Measurements from ENCODE around the gene MMAB. TPM values are rescaled to one million over a fixed set of nuclear protein-coding genes. Genes with fewer than 3 reads are reported as not detected.

Gene MMAB
- polyA plus RNA-seq, 2 of the 4 experiments (the other 2 are of a cell fraction), result 26.1 to 36.8 TPM

DNA sequence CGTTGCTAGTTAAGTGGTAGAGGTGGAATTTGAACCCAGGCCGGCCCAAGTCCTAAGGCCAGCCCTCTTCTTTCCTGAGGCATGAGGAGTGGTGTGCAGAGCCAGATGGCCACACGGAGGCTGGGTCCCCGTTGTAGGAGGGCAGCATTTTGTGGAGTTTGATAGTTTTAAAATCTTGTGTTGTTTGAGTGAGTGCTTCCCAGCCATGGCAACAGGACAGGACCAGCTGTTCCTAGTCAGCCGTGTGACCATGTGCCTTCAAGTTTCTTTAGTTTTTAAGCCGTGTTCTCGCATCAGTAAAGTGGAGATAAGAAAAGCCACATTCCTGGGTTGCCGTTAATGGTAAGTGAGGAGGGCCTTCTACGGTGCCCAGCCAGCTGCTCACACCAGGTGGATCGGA lies 51.5 kb downstream of the MMAB start:
- no peak overlapping the region for H3K4me3 ChIP-seq
- no peak for ATAC-seq
- TF ChIP-seq GATA3 (IDR thresholded peaks at IDR 0.05; ENCODE audit: borderline replicate concordance), result no peak
- TF ChIP-seq, protein P1, sequence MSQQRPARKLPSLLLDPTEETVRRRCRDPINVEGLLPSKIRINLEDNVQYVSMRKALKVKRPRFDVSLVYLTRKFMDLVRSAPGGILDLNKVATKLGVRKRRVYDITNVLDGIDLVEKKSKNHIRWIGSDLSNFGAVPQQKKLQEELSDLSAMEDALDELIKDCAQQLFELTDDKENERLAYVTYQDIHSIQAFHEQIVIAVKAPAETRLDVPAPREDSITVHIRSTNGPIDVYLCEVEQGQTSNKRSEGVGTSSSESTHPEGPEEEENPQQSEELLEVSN (IDR thresholded peaks at IDR 0.05; ENCODE audit: borderline replicate concordance, low read depth), result no peak
- no peak for TF ChIP-seq ZNF302 (CRISPR knock-in tag; IDR thresholded peaks at IDR 0.05)
- TF ChIP-seq, protein P2, sequence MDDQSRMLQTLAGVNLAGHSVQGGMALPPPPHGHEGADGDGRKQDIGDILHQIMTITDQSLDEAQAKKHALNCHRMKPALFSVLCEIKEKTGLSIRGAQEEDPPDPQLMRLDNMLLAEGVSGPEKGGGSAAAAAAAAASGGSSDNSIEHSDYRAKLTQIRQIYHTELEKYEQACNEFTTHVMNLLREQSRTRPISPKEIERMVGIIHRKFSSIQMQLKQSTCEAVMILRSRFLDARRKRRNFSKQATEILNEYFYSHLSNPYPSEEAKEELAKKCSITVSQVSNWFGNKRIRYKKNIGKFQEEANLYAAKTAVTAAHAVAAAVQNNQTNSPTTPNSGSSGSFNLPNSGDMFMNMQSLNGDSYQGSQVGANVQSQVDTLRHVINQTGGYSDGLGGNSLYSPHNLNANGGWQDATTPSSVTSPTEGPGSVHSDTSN (IDR thresholded peaks at IDR 0.05), result no peak
- TF ChIP-seq BHLHE40 (IDR thresholded peaks at IDR 0.05; ENCODE audit: low read depth, low read length), result no peak
- no peak for TF ChIP-seq NR3C1 (IDR thresholded peaks at IDR 0.05)
- TF ChIP-seq KDM5A (IDR thresholded peaks at IDR 0.05), result no peak
- TF ChIP-seq CBX2 (IDR thresholded peaks at IDR 0.05; ENCODE audit: borderline replicate concordance, low read depth), result no peak
- TF ChIP-seq MYC (IDR thresholded peaks at IDR 0.05; ENCODE audit: borderline replicate concordance, low read length), result no peak
- no peak for TF ChIP-seq MAZ (IDR thresholded peaks at IDR 0.05; ENCODE audit: borderline replicate concordance, low read depth, low read length)
- no peak for TF ChIP-seq CHD4 (IDR thresholded peaks at IDR 0.05; ENCODE audit: borderline replicate concordance)
- TF ChIP-seq NFE2L2 (conservative IDR thresholded peaks at IDR 0.05; ENCODE audit: low read length), result no peak
- TF ChIP-seq, protein P3, sequence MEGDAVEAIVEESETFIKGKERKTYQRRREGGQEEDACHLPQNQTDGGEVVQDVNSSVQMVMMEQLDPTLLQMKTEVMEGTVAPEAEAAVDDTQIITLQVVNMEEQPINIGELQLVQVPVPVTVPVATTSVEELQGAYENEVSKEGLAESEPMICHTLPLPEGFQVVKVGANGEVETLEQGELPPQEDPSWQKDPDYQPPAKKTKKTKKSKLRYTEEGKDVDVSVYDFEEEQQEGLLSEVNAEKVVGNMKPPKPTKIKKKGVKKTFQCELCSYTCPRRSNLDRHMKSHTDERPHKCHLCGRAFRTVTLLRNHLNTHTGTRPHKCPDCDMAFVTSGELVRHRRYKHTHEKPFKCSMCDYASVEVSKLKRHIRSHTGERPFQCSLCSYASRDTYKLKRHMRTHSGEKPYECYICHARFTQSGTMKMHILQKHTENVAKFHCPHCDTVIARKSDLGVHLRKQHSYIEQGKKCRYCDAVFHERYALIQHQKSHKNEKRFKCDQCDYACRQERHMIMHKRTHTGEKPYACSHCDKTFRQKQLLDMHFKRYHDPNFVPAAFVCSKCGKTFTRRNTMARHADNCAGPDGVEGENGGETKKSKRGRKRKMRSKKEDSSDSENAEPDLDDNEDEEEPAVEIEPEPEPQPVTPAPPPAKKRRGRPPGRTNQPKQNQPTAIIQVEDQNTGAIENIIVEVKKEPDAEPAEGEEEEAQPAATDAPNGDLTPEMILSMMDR (IDR thresholded peaks at IDR 0.05), result no peak
- TF ChIP-seq HOXB5 (CRISPR knock-in tag; IDR thresholded peaks at IDR 0.05), result no peak
- TF ChIP-seq ZSCAN20 (CRISPR knock-in tag; IDR thresholded peaks at IDR 0.05), result no peak
- no peak for TF ChIP-seq HOXA7 (CRISPR knock-in tag; IDR thresholded peaks at IDR 0.05)
- no peaks in the 10 kb centered on the region for H3K4me1 ChIP-seq
- no peak overlapping the region for H3K4me2 ChIP-seq
- H3K27ac ChIP-seq, result no peak overlapping the region
- no peak for DNase-seq (ENCODE audit: low read depth in 1 of 2, low spot score in 1 of 2)
- 86% methylated on average over 10 of the region's 10 CpGs for WGBS (ENCODE audit: missing lambda C conversion rate)
- no peaks in the 10 kb centered on the region for H3K9me3 ChIP-seq
- ChIA-PET CTCF (interaction anchor here (0.6 to 12.0 kb wide), 8 partner anchors 9 to 323 kb away, joined by 3 to 167 read pairs (median 4); no protein-coding TSS in a partner anchor), POLR2A (no interaction called here)
- no peak for FAIRE-seq

DNA sequence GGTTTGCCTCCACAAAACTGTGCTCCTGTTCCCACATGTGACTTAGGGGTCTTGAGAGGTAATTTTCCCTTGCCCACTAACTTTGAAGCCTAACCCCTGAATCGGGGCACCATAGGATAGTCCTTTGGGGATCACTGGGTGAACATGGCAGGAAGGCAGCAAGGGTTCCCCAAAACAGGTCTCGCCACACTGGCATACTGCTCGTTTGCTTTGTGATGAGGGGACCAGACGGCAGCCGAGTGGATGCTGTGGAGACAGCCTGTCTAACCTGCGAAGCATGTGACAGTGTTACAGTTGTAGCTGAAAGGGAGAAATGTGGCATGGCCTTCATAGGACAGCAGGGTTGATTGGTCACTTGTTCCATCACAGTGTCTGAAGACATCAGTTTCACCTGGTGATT lies 53.5 kb downstream of the MMAB start:
- Histone ChIP-seq H3K9me3 (no peaks in the 10 kb centered on the region), H3K4me3 (no peak overlapping the region), H3K4me1 (no peaks in the 10 kb centered on the region), H3K27ac (no peak overlapping the region), H3K4me2 (no peak overlapping the region)
- CTCF ChIA-PET, result interaction anchor here (0.7 to 12.0 kb wide), 21 partner anchors 10 to 326 kb away, joined by 3 to 167 read pairs (median 7); no protein-coding TSS in a partner anchor
- no peak for TF ChIP-seq EHF (CRISPR knock-in tag; IDR thresholded peaks at IDR 0.05)
- no peak for TF ChIP-seq ZC3H11A (IDR thresholded peaks at IDR 0.05)
- TF ChIP-seq RCOR1 (IDR thresholded peaks at IDR 0.05; ENCODE audit: low read depth, low read length), result no peak
- no peak for TF ChIP-seq TP53 (CRISPR knock-in tag; IDR thresholded peaks at IDR 0.05)
- TF ChIP-seq FOXS1 (CRISPR knock-in tag; IDR thresholded peaks at IDR 0.05), result no peak
- TF ChIP-seq HOXB5 (CRISPR knock-in tag; IDR thresholded peaks at IDR 0.05), result no peak
- TF ChIP-seq NR3C1 (IDR thresholded peaks at IDR 0.05), result no peak
- TF ChIP-seq GATA3 (IDR thresholded peaks at IDR 0.05; ENCODE audit: borderline replicate concordance), result no peak
- TF ChIP-seq, protein P2 (IDR thresholded peaks at IDR 0.05), result no peak
- no peak for TF ChIP-seq SREBF2 (IDR thresholded peaks at IDR 0.05)
- no peak for TF ChIP-seq SMC3 (IDR thresholded peaks at IDR 0.05)
- WGBS (ENCODE audit: missing lambda C conversion rate), result 87% methylated on average over 6 of the region's 6 CpGs
- POLR2A ChIA-PET, result interaction anchor here (1.5 kb wide), 1 partner anchor 194 kb away, joined by 4 read pairs; no protein-coding TSS in a partner anchor
- ATAC-seq (no peak), DNase-seq (ENCODE audit: low read depth in 1 of 2, low spot score in 1 of 2) (no peak), FAIRE-seq (no peak)
